Dendritic cell treated with granulocyte-macrophage colony-stimulating factor and Interleukin-4, amounts not matched to agents 40 ng/mL and 50 ng/mL, for 4 days (primary cell): ENCODE measurements around the gene PRR5.

ENCODE experiments used
- H3K27ac Mint-ChIP-seq: one replicate; pipeline ENCODE4 v1.8.0; 2022; ENCODE audit warnings: mild to moderate bottlenecking, mixed read lengths
- H3K27me3 Mint-ChIP-seq: one replicate; pipeline ENCODE4 v1.8.0; 2022; ENCODE audit warnings: mild to moderate bottlenecking, mixed read lengths
- H3K36me3 Mint-ChIP-seq: one replicate; pipeline ENCODE4 v1.8.0; 2022; ENCODE audit warnings: low read depth, mixed read lengths
- H3K4me1 Mint-ChIP-seq: one replicate; pipeline ENCODE4 v1.8.0; 2022; ENCODE audit warnings: low read depth, mixed read lengths
- H3K4me3 Mint-ChIP-seq: one replicate; pipeline ENCODE4 v1.8.0; 2022; ENCODE audit warnings: mild to moderate bottlenecking, moderate library complexity, mixed read lengths
- H3K9me3 Mint-ChIP-seq: one replicate; pipeline ENCODE4 v1.8.0; 2022; ENCODE audit warnings: mixed read lengths
- intact Hi-C: fragments of 100-400 bp; cut with micrococcal nuclease; formaldehyde crosslinking; loops from one replicate; pipeline ENCODE4 v1.15.0; 2022

The PRR5 gene

GRCh38 chr22:44693145-44693544 lies 8.9 kb upstream of the PRR5 start:
- no peak overlapping the region for H3K27ac Mint-ChIP-seq
- H3K36me3 Mint-ChIP-seq = no peaks in the 10 kb centered on the region
- no peaks in the 10 kb centered on the region for H3K9me3 Mint-ChIP-seq
- intact Hi-C loops = no loop called here
- H3K4me3 Mint-ChIP-seq = no peak overlapping the region
- no peaks in the 10 kb centered on the region for H3K4me1 Mint-ChIP-seq
- peaks cover 14% of the 10 kb centered on the region for H3K27me3 Mint-ChIP-seq

GRCh38 chr22:44693756-44694155 lies 8.2 kb upstream of the PRR5 start:
- Mint-ChIP-seq H3K27me3 (peaks cover 21% of the 10 kb centered on the region), H3K4me3 (no peak overlapping the region), H3K9me3 (no peaks in the 10 kb centered on the region), H3K27ac (no peak overlapping the region), H3K4me1 (no peaks in the 10 kb centered on the region), H3K36me3 (no peaks in the 10 kb centered on the region)
- intact Hi-C loops = no loop called here

- Mint-ChIP-seq H3K9me3 (no peaks in the 10 kb centered on the region), H3K27me3 (peaks cover 41% of the 10 kb centered on the region), H3K4me1 (peaks cover 4% of the 10 kb centered on the region), H3K36me3 (no peaks in the 10 kb centered on the region), H3K4me3 (no peak overlapping the region), H3K27ac (peak overlapping the region; percentile 3)
- intact Hi-C loops = loop anchor here (1.0 kb wide), 1 partner anchor 38 kb away; no protein-coding TSS in a partner anchor
Measured at GRCh38 chr22:44697423-44698141, 4.4 kb upstream of the PRR5 start.

GRCh38 chr22:44698531-44699421 lies 3.2 kb upstream of the PRR5 start:
- intact Hi-C loops = no loop called here
- Mint-ChIP-seq H3K27me3 (peaks cover 53% of the 10 kb centered on the region), H3K9me3 (no peaks in the 10 kb centered on the region), H3K36me3 (no peaks in the 10 kb centered on the region), H3K4me3 (no peak overlapping the region), H3K4me1 (peaks cover 11% of the 10 kb centered on the region), H3K27ac (peak overlapping the region; percentile 22)

- Mint-ChIP-seq H3K36me3 (no peaks in the 10 kb centered on the region), H3K9me3 (no peaks in the 10 kb centered on the region), H3K27me3 (peaks cover 69% of the 10 kb centered on the region), H3K4me3 (no peak overlapping the region), H3K27ac (no peak overlapping the region), H3K4me1 (peaks cover 11% of the 10 kb centered on the region)
- intact Hi-C loops = no loop called here
Measured at GRCh38 chr22:44700456-44700855, 1.5 kb upstream of the PRR5 start.

- peaks cover 11% of the 10 kb centered on the region for H3K4me1 Mint-ChIP-seq
- intact Hi-C loops = no loop called here
- H3K9me3 Mint-ChIP-seq = no peaks in the 10 kb centered on the region
- H3K4me3 Mint-ChIP-seq = peak overlapping the region; percentile 63
- peak overlapping the region; percentile 39 for H3K27ac Mint-ChIP-seq
- peaks cover 69% of the 10 kb centered on the region for H3K27me3 Mint-ChIP-seq
- no peaks in the 10 kb centered on the region for H3K36me3 Mint-ChIP-seq
Measured at GRCh38 chr22:44701187-44701790, 715 bp upstream of the PRR5 start.

- intact Hi-C loops = no loop called here
- no peaks in the 10 kb centered on the region for H3K9me3 Mint-ChIP-seq
- peaks cover 11% of the 10 kb centered on the region for H3K4me1 Mint-ChIP-seq
- peak overlapping the region; percentile 65 for H3K4me3 Mint-ChIP-seq
- no peak overlapping the region for H3K27ac Mint-ChIP-seq
- peaks cover 67% of the 10 kb centered on the region for H3K27me3 Mint-ChIP-seq
- H3K36me3 Mint-ChIP-seq = no peaks in the 10 kb centered on the region
Measured at GRCh38 chr22:44702479-44703198, 635 bp downstream of the PRR5 start.

GRCh38 chr22:44703255-44703870 lies 1.4 kb downstream of the PRR5 start:
- Mint-ChIP-seq H3K9me3 (no peaks in the 10 kb centered on the region), H3K36me3 (no peaks in the 10 kb centered on the region), H3K27me3 (peaks cover 61% of the 10 kb centered on the region), H3K27ac (no peak overlapping the region), H3K4me3 (peak overlapping the region; percentile 65), H3K4me1 (peaks cover 11% of the 10 kb centered on the region)
- intact Hi-C loops = no loop called here

- intact Hi-C loops = no loop called here
- Mint-ChIP-seq H3K9me3 (no peaks in the 10 kb centered on the region), H3K27me3 (peaks cover 51% of the 10 kb centered on the region), H3K27ac (no peak overlapping the region), H3K4me3 (no peak overlapping the region), H3K36me3 (no peaks in the 10 kb centered on the region), H3K4me1 (peaks cover 11% of the 10 kb centered on the region)
Measured at GRCh38 chr22:44704159-44705021, 2.4 kb downstream of the PRR5 start.

- H3K27me3 Mint-ChIP-seq = peaks cover 46% of the 10 kb centered on the region
- H3K27ac Mint-ChIP-seq = no peak overlapping the region
- no peak overlapping the region for H3K4me3 Mint-ChIP-seq
- no peaks in the 10 kb centered on the region for H3K36me3 Mint-ChIP-seq
- H3K4me1 Mint-ChIP-seq = peaks cover 11% of the 10 kb centered on the region
- intact Hi-C loops = no loop called here
- no peaks in the 10 kb centered on the region for H3K9me3 Mint-ChIP-seq
Measured at GRCh38 chr22:44705022-44705297, 3.0 kb downstream of the PRR5 start.

- H3K27me3 Mint-ChIP-seq = peaks cover 35% of the 10 kb centered on the region
- intact Hi-C loops = no loop called here
- H3K36me3 Mint-ChIP-seq = no peaks in the 10 kb centered on the region
- no peak overlapping the region for H3K27ac Mint-ChIP-seq
- H3K4me3 Mint-ChIP-seq = no peak overlapping the region
- peaks cover 19% of the 10 kb centered on the region for H3K4me1 Mint-ChIP-seq
- H3K9me3 Mint-ChIP-seq = no peaks in the 10 kb centered on the region
Measured at GRCh38 chr22:44706488-44706887, 4.5 kb downstream of the PRR5 start.

- intact Hi-C loops = no loop called here
- H3K27me3 Mint-ChIP-seq = peaks cover 31% of the 10 kb centered on the region
- H3K27ac Mint-ChIP-seq = no peak overlapping the region
- no peaks in the 10 kb centered on the region for H3K9me3 Mint-ChIP-seq
- H3K36me3 Mint-ChIP-seq = no peaks in the 10 kb centered on the region
- no peak overlapping the region for H3K4me3 Mint-ChIP-seq
- peaks cover 15% of the 10 kb centered on the region for H3K4me1 Mint-ChIP-seq
Measured at GRCh38 chr22:44707178-44707577, 5.2 kb downstream of the PRR5 start.

GRCh38 chr22:44707752-44708151 lies 5.7 kb downstream of the PRR5 start:
- no peaks in the 10 kb centered on the region for H3K36me3 Mint-ChIP-seq
- no peaks in the 10 kb centered on the region for H3K9me3 Mint-ChIP-seq
- peaks cover 28% of the 10 kb centered on the region for H3K27me3 Mint-ChIP-seq
- no peak overlapping the region for H3K4me3 Mint-ChIP-seq
- no peak overlapping the region for H3K27ac Mint-ChIP-seq
- intact Hi-C loops = no loop called here
- H3K4me1 Mint-ChIP-seq = peaks cover 15% of the 10 kb centered on the region
